CD4-positive, alpha-beta T cell treated with Interferon alpha-2 for 1 hour (primary cell): Measurements from ENCODE around the gene TP53RK.

Source experiments
- DNase-seq, 2 donors: peaks; one replicate each; pipeline ENCODE4 v3.0.0-alpha.2; 2020 to 2022

Gene TP53RK

DNA sequence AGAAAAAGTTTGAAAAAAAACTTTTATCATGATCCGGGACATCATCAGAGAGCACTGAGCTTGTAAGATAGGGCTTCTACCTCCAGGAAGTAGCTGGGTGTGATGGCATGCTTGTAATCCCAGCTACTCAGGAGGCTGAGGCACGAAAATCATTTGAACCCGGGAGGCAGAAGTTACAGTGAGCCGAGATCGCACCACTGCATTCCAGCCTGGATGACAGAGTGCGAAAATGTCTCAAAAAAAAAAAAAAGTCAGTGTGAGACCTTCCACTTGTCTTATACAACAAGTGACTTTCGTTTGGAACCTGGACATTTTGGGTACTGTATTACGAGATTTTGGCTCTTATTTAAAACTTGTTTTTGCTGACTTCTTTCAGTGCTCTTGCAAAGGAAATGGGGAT lies 32.1 kb downstream of the TP53RK start:
- no peak for DNase-seq

DNA sequence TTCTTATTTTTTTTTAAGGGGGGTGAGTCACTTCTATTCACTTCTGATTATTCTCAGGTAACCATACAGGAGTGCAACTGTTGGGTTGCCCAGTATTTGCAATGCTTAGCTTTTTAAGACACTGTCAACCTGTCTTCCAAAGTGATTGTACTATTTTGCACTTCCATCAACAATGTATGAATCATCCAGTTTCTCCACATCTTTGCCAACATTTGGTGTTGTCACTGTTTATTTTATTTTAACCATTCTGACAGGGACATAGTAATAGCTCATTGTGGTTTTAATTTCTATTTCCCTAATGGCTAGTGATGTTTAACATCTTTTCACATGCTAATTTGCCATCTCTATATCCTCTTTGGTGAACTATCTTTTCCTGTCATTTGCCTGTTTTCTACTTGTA lies 36.5 kb downstream of the TP53RK start:
- DNase-seq = no peak

DNA sequence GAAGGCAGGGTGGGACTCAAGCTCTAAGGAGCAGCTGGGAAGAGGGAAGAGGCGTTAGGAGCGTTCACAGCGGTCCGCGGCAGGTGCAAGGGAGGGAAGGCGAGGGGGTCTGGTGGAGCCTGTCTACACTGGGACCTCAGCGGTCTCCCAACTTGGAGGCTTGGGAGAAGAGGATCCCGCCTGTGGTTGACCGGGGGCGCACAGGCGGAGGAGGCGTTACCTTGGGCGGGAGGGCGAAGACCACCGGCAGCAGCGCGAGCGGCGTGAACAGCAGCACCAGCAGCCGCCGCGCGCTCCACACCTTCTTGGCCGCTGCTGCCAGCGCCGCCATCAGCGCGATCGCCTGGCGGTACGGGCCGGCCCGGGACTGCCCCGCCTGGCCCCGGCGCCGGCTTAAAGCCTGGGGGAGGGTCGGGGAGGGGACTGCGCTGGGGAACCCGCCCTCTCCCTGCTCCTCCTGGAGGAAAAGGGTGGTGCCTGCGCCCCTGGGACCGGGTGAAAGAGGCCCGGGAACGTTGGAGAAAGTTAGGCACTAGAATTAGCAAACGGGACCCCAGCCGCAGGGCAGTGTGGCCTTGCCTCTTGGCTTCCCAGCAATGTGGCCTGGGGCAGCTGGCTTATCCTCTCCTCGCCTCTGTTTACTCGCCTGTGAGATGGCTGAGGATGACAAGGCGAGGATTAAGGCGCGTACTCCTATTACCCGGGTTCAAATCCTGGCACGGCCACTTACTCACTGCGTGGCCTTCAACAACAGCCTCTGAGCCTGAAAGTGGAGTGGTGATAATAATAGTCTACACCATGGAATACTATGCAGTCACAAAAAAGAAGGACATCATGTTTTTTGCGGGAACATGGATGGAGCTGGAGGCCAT lies 37.9 kb downstream of the TP53RK start, which contains the start of gene SLC13A3:
Gene SLC13A3 (minus strand): TSS at position 369 of the 872 bp plus-strand sequence. CDS start 38 bp downstream, at position 331.
- no peak for DNase-seq

DNA sequence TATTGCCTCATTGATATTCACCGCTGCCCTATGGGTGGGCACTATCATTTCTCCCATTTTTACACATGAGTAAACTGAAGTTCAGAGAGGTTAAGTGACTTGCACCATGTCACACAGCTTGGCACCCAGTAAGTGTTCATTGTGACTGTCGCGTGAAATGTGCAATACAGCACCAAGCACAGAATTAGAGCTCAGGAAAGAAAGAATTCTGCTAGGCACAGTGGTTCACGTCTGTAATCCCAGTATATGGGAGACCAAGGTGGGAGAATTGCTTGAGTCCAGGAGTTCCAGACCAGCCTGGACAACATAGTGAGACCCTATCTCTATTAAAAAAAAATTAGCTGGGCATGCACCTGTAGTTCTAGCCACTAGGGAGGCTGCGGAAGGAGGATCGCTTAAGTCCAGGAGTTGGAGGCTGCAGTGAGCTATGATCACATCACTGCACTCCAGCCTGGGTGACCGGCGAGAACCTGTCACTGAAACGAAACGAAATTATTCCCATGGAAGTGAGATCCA lies 38.6 kb downstream of the TP53RK start:
- DNase-seq = no peak

DNA sequence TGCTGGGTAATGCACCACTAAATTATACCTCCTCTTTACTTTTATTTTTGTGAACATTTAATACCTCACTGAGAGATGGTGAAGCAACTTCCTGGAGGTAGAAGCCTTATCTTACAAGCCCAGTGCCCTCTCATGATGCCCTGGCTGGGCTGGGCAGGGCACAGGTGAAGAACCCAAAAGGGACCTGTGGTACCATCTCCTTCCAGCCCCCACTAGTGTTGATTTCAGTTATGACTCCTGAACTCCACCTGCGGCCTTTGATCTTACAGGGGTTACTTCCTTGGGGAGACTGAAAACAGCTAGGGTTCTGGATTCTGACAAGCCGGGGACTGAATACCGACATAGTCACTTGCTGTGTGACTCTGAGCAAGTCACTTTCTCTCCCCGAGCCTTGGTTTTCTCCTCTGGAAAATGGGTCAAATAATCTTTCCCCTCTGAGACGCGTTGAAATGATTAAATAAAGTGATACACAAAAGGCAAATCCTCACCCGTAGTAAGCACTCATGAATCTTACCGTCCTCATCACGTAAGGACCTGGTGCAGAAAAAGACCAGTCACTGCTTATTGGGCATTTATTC lies 39.2 kb downstream of the TP53RK start:
- no peak for DNase-seq

DNA sequence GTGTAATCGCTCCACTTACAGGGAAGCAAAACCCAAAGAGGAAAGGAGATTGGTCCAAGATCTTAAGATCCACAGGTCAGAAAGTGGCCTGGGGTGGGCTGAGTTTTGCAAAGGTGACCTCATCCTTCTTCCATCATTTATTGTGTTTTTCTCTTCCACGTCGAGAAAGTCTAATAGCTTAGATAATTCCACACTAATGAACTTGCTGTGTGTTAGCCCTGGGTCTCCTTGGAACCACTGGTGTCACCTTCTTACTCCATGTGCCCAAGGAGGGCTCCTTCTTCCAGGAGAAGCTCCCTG lies 39.6 kb downstream of the TP53RK start:
- DNase-seq = no peak

DNA sequence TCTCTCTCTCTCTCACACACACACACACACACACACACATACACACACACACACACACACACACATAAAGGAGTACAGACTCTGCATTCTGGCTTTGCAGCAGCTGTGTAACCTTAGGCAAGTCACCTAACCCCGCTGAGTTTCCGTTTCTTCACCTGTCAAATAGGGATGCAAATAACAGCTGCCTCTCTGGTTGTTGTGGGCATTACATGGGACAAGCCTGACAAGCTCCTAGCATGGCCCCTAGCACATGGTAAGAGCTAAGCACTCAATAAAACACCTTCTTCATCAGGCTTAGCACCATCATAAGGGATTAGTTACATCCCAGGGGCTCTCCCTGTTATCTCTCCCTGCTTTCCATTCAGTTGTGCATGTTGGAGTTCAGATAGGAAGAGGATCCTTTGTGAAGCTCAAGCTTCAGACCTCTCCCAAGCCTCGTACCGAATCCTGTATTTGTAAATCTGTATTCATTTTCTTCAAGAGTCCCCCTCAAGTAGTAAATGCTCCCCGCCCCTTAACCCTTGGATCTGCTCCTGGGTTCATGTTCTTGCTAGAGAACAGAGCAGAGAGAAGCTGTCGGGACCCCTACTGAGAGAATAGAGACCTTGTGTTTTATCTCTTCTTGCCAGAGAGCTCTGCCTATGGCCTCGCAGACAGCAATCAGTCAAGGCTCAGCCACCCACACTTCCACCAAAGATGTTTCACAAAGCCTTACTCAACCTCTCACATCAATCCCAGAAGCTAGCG lies 40.2 kb downstream of the TP53RK start:
- DNase-seq = no peak

DNA sequence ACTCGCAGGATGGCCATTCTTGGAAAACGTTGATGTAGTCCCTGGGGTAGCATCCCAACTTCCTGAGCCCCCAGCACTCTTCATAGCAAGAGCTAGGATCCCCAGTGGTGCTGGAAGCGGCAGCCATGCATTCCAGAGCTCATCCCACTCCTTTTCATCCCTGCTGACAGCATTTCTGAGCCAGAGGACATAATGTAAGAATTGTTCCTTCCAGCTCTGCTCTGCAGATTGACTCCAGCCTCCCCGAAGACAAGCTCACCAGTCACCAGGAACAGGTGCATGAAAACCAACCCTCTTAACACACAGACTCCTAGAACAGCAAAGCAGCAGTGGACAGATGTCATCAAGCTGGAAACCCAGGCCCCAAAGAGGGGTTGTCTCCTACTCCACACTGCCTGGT lies 41.8 kb downstream of the TP53RK start:
- DNase-seq = no peak

DNA sequence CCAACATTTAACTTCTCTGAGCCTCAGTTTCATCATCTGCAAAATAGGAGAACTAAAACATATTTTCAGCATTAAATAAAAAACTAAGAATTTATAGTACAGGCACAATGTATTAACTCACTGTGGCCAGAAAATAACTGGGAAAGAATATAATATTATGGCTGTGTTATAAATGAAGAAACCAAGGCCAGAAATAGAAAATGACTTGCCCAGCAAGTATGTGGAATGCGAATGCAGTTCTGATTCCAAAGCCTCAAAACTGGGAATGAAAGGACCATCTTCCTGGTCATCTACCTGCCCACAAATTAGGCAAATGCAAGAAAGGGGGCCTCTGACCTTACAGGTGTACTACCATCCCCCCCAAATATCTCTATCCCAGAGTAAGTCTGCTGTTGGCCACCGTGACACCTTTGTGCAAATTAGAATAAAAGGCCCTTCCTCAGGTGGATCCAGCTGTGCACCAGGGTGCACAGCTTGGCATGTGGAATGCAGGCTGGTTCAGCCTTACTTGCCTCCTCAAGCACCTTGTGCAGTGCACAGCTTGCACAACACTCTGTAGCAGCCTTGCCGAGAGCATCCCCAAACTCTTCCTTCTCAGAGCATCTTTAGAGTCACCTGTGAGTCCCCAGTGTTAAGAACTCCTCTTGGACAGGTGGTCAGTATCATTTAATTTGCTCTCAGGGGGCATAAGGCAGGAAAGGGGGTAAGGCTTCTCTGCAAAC lies 42.4 kb downstream of the TP53RK start:
- no peak for DNase-seq

DNA sequence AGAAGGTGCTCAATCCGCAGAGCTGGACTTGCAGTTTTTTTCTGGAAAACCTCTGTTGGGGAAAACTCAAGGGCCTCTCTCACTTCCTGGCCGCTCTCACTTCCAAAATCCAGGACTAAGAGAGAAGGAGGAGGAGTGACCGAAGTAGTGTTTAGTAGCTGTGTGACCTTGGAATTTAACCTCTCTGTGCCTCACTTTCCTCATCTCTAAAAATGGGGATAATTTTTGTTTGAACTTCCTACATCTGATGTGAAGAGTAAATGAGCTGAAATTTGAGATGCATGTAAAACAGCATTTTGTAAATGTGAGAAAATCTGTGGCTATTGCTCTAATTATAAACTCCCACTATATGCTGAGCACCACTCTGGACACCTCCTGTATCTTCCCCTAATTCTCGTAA lies 43.1 kb downstream of the TP53RK start:
- no peak for DNase-seq

DNA sequence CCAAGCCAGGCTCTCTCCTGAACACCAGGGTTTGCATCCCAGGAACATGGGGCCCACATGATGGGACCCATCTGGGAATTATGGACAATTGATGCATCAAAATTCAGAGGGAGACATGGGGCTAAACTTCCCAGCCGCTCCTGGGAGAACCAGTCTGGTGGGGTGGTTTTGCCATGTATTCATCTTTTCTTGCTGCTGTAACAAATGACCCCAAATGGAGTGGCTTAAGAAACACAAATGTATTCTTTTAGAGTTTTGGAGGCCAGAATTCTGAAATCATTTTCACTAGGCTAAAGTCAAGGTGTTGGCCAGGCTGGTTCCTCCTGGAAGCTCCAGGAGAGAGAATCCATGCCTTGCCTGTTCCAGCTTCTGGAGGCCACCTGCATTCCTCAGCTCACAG lies 44.5 kb downstream of the TP53RK start:
- no peak for DNase-seq

DNA sequence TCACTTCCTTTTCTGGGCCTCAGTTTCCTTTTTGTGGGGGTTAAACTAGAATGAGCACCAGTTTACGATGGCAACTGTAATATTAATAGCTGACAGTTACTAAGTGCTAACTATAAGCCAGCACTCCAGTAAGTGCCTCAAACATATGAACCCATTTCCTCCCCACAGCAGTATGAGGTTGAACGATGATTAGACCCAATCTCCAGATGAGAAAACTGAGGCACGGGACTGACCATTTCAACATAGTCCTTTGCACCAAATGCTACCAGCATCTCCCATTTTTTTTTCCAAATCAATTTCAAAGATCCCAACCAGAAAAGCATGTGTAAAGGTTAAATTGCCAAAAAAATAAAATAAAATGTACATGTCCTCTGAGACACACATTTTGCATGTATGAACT lies 45.1 kb downstream of the TP53RK start:
- DNase-seq = no peak

DNA sequence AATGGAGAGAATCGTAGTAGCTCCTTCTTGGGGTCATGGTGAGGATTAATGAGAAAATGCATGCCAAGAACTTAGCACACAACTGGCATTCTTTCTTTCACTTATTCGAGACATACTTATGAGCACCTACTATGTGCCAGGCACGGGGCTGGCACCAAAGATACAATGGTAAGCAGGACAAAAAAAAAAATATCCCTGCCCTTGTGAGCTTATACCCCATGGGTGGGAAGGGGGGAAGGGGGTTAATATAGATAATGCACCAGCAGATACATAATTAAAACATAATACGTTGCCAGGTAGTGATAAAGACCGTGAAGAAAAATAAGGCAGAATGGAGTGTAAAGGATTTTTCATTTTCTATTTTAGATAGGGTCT lies 46.3 kb downstream of the TP53RK start:
- no peak for DNase-seq

DNA sequence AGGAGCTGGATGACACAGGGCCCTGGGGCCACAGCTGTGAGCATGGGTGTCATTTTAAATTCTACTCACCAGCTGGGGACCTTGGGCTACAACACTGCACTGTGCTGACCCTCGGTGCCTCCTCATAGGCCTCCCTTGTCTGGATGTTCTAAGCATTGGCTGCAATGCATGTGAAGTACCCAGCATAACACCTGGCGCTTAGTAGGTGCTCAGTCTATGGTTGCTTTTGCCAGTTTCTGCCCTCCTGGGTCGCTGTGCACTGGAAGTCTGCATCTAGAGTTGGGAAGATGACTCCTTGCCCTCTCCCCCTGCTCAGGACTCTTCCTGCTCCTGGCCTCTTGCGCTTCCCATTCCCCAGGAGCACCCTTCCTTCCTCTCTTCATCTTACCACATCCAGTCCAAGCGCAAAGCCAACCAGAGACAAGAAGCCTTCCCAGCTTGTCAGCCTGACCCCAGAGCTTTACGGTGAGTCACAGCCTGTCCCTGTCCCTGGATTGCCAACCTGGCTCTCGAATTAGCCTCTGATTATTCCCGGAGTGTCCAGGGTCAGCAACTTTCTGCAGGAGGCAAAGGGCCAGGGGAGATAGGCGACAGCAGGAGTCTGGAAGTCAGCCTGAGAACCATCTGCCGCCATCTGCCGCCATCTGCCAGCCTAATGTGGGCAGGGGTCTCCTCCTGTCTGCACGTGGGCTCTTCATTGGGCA lies 46.8 kb downstream of the TP53RK start:
- DNase-seq = no peak

DNA sequence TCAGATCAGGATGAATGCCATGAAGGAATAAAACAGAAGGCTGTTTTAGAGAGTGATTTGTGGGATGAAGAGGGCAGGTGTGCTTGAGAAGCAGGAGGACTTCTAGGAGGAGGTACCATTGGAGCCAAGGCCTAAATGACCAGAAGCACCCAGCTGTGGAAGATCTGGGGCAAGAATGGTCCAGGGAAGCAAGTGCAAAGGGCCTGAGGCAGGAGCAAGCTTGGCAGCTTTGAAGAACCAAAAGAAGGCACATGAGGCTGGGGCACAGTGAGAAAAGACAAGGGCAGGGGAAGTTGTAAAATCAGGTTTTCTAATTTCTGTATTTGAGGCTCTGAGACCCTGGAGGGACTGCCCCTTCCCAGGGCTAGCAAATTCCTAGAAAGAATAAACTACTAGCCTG lies 47.8 kb downstream of the TP53RK start:
- DNase-seq = no peak

DNA sequence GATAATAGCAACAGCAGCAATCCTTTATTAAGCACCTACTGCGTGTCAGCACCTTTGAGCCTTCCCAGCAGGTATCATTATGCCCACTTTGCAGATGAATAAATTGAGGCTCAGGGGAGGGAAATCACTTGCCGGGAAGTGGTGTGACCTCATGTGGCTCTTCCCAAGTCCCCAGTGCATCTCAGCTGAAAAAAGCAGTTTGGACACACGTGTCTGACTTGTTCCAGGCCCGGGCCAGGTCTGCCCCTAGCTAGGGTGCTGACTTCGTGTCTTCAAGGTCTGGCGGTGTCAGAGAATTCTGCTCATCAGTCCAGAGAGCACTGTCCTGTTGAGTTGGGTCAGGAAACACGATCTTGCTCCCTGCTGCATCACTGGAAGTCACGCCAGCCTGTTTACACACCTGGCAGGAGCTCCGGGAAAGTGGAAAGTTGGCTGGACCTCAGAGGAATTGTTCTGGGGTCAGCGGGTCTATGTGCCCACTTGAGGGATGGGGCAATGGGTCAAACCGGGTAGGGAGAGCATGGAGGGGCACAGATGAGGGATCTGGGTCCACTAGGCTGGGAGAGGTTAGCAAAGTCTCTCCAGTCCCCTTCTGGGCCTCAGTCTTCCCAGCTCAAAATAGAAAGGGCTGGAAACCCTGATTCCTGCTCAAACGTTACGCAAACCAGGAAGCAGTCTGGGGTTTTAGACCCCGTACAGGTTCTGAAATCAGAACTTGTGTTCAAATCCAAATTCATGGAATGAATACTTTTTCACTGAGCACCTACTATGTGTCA lies 48.5 kb downstream of the TP53RK start:
- no peak for DNase-seq

DNA sequence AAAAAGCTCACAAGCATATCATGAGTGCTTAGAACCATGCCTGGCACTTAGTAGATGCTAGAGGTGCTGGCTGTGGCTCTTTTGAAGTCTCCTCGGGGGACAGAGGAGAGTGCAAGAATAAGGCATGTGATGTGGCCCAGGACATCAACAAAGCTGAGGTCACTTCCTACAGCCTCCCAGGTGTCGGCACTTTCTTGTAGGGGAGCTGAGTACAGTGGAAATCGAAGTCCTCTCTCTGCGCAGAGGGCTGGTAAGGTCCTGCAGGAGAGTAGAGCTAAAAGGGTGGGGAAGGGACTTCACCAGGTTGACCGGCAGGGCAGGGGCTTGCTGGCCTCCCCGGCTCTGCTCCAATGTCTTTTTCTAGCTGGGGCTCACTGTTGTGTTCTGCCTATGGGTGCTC lies 49.2 kb downstream of the TP53RK start:
- no peak for DNase-seq

DNA sequence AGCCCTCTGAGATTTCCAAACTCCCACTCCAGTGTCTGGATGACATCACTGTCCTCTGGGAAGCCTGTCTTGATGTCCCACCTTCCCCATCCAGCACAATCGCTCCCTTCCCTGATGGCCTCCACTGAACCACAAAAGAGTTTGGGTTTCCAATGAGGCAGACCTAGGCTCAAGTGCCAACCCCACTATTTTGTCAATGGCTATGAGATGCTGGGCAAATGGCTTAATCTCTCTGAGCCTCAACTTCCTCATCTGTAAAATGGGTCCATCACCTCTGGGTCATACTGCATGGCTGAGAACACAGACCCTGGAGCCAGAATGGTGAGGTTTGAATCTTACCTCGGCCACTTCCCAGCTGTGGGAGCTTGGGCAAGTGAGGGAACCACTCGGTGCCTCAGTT lies 49.7 kb downstream of the TP53RK start:
- no peak for DNase-seq

DNA sequence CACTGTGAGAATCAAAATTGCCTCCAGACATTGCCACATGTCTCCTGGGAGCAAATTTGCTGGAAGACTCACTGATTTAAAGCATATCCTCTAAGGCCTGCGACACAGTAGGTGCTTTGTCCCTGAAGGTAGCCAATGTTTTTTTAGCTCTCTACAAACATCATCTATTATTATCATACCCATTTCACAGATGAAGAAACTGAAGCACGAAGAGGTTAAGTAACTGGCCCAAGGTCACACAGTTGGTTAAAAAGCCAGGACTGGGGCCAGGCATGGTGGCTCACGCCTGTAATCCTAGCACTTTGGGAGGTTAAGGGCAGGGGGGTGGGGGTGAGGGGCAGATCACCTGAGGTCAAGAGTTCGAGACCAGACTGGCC lies 50.4 kb downstream of the TP53RK start:
- no peak for DNase-seq

DNA sequence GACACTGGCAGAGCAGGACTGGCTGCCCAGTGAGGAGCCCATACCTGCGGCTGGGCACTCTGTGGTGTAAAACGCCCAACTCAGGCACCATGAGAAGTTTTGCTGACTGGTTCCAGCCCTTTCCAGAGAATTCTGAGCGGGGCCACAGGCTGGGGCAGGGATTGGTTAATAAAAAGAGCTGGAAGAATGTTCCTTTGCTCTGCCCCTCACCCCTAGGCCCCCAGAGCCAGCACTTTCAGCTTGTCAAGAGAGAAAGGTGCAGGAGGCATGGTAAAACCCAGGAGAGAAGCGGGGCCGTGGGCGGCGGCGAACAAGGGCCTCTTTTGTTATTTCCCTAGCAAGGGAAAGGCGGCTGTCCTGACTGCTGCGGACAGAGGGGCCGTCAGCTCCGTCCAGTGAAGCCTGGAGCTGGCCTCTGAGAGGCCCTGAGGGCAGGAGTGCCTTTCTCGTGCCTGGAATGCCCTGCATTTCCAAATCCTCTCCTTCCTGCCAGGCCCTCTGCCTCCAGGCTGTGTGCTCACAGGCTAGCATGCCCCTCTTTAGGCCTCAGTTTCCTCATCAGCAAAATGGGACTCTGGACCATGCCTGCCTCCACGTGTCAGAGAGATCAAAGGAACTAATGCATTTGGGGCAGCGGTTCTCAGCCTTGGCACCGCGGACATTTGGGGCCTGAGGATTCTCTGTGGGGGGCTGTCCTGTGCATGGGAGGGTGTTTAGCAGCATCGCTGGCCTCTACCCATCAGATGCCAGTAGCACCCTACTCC lies 50.9 kb downstream of the TP53RK start:
- DNase-seq = no peak
